Measurements from ENCODE around the gene SAP25. TPM values are rescaled to one million over a fixed set of nuclear protein-coding genes. Genes with fewer than 3 reads are reported as not detected.
A peak's percentile ranks its signal among the peaks of the same experiment; 100 is the strongest.

Gene SAP25
- total and polyA plus RNA-seq, 2 of the 8 experiments (the other 6 are each of a cell fraction or from before 2014, with no cell fraction given), result 3.6 to 5.8 TPM

DNA sequence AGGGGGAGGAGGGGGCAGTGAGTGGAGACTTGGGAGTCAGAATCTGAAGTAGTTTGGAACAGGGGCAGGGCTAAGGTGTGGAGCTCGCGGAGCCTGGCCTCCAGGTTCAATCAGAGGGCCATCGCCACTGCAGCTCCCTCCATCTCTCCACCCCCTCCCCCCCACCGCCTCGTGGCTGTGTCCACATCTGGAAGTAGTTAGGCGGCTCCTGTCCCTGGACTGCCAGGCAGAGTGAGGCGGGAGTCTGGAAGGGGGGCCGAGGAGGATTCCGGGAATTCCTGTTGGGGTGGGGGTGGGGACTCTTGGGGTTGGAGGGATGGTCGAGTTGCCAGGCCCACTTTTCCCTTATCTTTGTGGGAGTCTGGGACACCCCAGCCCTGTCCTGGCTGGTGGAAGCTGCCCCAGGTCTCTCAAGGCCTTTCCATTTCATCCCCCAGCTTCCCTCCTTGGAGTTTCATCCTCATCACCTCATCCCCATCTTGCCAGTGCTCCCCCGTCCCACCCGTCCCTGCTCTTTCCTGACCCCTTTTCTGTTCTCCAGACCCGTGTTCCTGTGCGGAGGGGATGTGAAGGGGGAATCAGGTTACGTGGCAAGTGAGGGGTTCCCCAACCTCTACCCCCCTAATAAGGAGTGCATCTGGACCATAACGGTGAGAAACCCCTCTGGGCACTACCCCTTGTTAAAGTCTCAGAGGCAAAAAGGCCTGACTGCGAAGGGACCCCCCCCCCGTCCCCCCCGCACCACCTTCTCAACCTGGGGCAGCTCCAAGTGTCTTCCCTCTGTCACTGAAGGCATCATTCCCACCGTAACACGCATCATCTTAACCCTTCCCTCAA is 29.4 kb upstream of the SAP25 start (continued):
- TF ChIP-seq NANOG (IDR thresholded peaks at IDR 0.05; ENCODE audit: insufficient read depth, low read depth, low read length, poor library complexity, severe bottlenecking) (peak; percentile 76), CREB1 (IDR thresholded peaks at IDR 0.05) (no peak), KDM5A (IDR thresholded peaks at IDR 0.05; ENCODE audit: low read length) (no peak), JUN (IDR thresholded peaks at IDR 0.05; ENCODE audit: low read depth, low read length) (no peak), POLR2AphosphoS5 (IDR thresholded peaks at IDR 0.05; ENCODE audit: low read depth, low read length) (peak; percentile 63), FOSL1 (IDR thresholded peaks at IDR 0.05; ENCODE audit: insufficient read depth, low read depth, low read length) (no peak), RFX5 (IDR thresholded peaks at IDR 0.05; ENCODE audit: borderline replicate concordance, low read depth, low read length) (no peak), RBBP5 (IDR thresholded peaks at IDR 0.05; ENCODE audit: borderline replicate concordance, low read depth, low read length) (no peak; the same call in 1 of the 2 replicates), CHD2 (IDR thresholded peaks at IDR 0.05; ENCODE audit: low read length) (0 out of 2 replicates have a peak, but pooled peaks have one; percentile 21), TCF12 (IDR thresholded peaks at IDR 0.05; ENCODE audit: low read depth, low read length) (peak; percentile 95), EZH2 (IDR thresholded peaks at IDR 0.05; ENCODE audit: low read depth, low read length, severe bottlenecking) (no peak), SP4 (IDR thresholded peaks at IDR 0.05; ENCODE audit: low read length) (no peak), TAF1 (IDR thresholded peaks at IDR 0.05; ENCODE audit: low read depth, low read length) (no peak), POLR2A (IDR thresholded peaks at IDR 0.05; ENCODE audit: control extremely low read depth in 1 of 2, low read depth in 2 of 2, low read length in 2 of 2) (peak in 1 of 2 experiments; percentile 43; a peak in 1 of 3 replicates), TBP (IDR thresholded peaks at IDR 0.05; ENCODE audit: low read depth, low read length) (0 out of 2 replicates have a peak, but pooled peaks have one; percentile 25), HDAC6 (IDR thresholded peaks at IDR 0.05; ENCODE audit: low read depth, low read length) (no peak)
